IMR-90 (cell line): ENCODE results near the gene NUP210. TPM values are rescaled to one million over a fixed set of nuclear protein-coding genes. Genes with fewer than 3 reads are reported as not detected.

ENCODE experiments used
- ATAC-seq: fragments of 200-7000 bp; cut with Tn5 transposase; 2 replicates; pipeline ENCODE4 v1.9.1; 2020; ENCODE audit warnings: low read depth, mild to moderate bottlenecking, moderate library complexity
- BruUV-seq: library from RNA; stranded (reverse); fragments of 400-500 nt; replicated peaks from 2 replicates; lab custom pipeline; 2021; lab: Mats Ljungman, UMichigan
- CTCF ChIA-PET: fragments of 300-600 bp; formaldehyde crosslinking; extraction: SDS; loops from one replicate; lab custom pipeline; 2021; ENCODE audit warnings: antibody characterized with exemption; lab: Yijun Ruan, JAX
- POLR2A ChIA-PET: fragments of 300-600 bp; sonication (Branson Sonifier 250); formaldehyde crosslinking; loops from one replicate; lab custom pipeline; 2022; ENCODE audit warnings: antibody characterized with exemption; ENCODE audit not compliant: unreplicated experiment; lab: Charles Lee
- DNase-seq: peaks from one replicate; pipeline ENCODE4 v3.0.0; 2013
- H2AFZ ChIP-seq: replicated peaks from 2 replicates; pipeline ENCODE3; 2013; ENCODE audit warnings: low read length, mild to moderate bottlenecking; ENCODE audit not compliant: poor library complexity
- H2AK5ac ChIP-seq: 2 replicates; pipeline ENCODE4 v1.6.1; 2013; ENCODE audit warnings: low read depth, low read length, inconsistent platforms
- H2AK9ac ChIP-seq: replicated peaks from 2 replicates; pipeline ENCODE3; 2013; ENCODE audit warnings: mild to moderate bottlenecking, low read depth, low read length, moderate library complexity; ENCODE audit not compliant: poor library complexity
- H2BK120ac ChIP-seq: 2 replicates; pipeline ENCODE4 v1.6.1; 2013; ENCODE audit warnings: low read depth, low read length, inconsistent platforms
- H2BK15ac ChIP-seq: 3 replicates; pipeline ENCODE4 v1.6.1; 2013; ENCODE audit warnings: low read depth, low read length, inconsistent platforms
- H2BK20ac ChIP-seq: 2 replicates; pipeline ENCODE4 v1.6.1; 2013; ENCODE audit warnings: low read depth, mild to moderate bottlenecking, inconsistent platforms, low read length, moderate library complexity
- H2BK5ac ChIP-seq: 2 replicates; pipeline ENCODE4 v1.6.1; 2013; ENCODE audit warnings: mild to moderate bottlenecking, low read depth, low read length, inconsistent platforms; ENCODE audit not compliant: poor library complexity, severe bottlenecking
- H3K14ac ChIP-seq: replicated peaks from 2 replicates; pipeline ENCODE4 v1.6.1; 2013; ENCODE audit warnings: low read depth, low read length, inconsistent platforms
- H3K18ac ChIP-seq: 2 replicates; pipeline ENCODE4 v1.6.1; 2013; ENCODE audit warnings: low read depth, low read length, control low read depth
- H3K23ac ChIP-seq: 2 replicates; pipeline ENCODE4 v1.6.1; 2013; ENCODE audit warnings: low read depth, low read length, inconsistent platforms
- H3K27ac ChIP-seq: 2 replicates; pipeline ENCODE4 v1.5.1; 2013; ENCODE audit warnings: mild to moderate bottlenecking, control low read depth, low read length; ENCODE audit not compliant: insufficient read depth
- H3K27me3 ChIP-seq: 2 replicates; pipeline ENCODE4 v1.6.1; 2013; ENCODE audit warnings: low read length; ENCODE audit not compliant: control insufficient read depth, insufficient read depth
- H3K36me3 ChIP-seq: 2 replicates; pipeline ENCODE4 v1.6.1; 2013; ENCODE audit warnings: low read length, mixed read lengths; ENCODE audit not compliant: control insufficient read depth, insufficient read depth
- H3K4ac ChIP-seq: 2 replicates; pipeline ENCODE4 v1.6.1; 2013; ENCODE audit warnings: low read depth, low read length, inconsistent platforms
- H3K4me1 ChIP-seq: 2 replicates; pipeline ENCODE4 v1.6.1; 2013; ENCODE audit warnings: low read length, mixed read lengths; ENCODE audit not compliant: control insufficient read depth, insufficient read depth
- H3K4me2 ChIP-seq: 2 replicates; pipeline ENCODE4 v1.6.1; 2013; ENCODE audit warnings: low read depth, mild to moderate bottlenecking, control low read depth, low read length, moderate library complexity
- H3K4me3 ChIP-seq: 2 replicates; pipeline ENCODE4 v1.5.1; 2013; ENCODE audit warnings: low read depth, mild to moderate bottlenecking, control low read depth, low read length, moderate library complexity; ENCODE audit not compliant: insufficient read depth
- H3K56ac ChIP-seq: 2 replicates; pipeline ENCODE4 v1.6.1; 2013; ENCODE audit warnings: low read length, inconsistent platforms; ENCODE audit not compliant: insufficient read depth; ENCODE audit errors: extremely low read depth
- H3K79me1 ChIP-seq, 2 experiments: 2 replicates each; pipeline ENCODE4 v1.6.1; 2013; ENCODE audit warnings: low read length in 2 of 2, inconsistent platforms in 1 of 2, low read depth in 1 of 2
- H3K9ac ChIP-seq: 2 replicates; pipeline ENCODE4 v1.6.1; 2013; ENCODE audit warnings: low read depth, low read length, control low read depth
- H3K9me1 ChIP-seq: 2 replicates; pipeline ENCODE4 v1.6.1; 2013; ENCODE audit warnings: low read length, inconsistent platforms; ENCODE audit not compliant: insufficient read depth
- H3K9me3 ChIP-seq: 2 replicates; pipeline ENCODE4 v1.6.1; 2013; ENCODE audit warnings: low read length; ENCODE audit not compliant: control insufficient read depth, insufficient read depth
- H4K20me1 ChIP-seq: 2 replicates; pipeline ENCODE4 v1.6.1; 2013; ENCODE audit warnings: low read length, inconsistent platforms; ENCODE audit not compliant: insufficient read depth
- H4K5ac ChIP-seq: 2 replicates; pipeline ENCODE4 v1.6.1; 2013; ENCODE audit warnings: mild to moderate bottlenecking, low read depth, low read length, control low read depth
- H4K8ac ChIP-seq, 2 experiments: 2 replicates each; pipeline ENCODE4 v1.6.1; 2013; ENCODE audit warnings: low read depth in 2 of 2, low read length in 2 of 2, control low read depth in 1 of 2, inconsistent platforms in 1 of 2
- H4K91ac ChIP-seq: 2 replicates; pipeline ENCODE4 v1.6.1; 2013; ENCODE audit warnings: low read depth, low read length, inconsistent platforms; ENCODE audit not compliant: insufficient read depth
- BHLHE40 ChIP-seq: fragments of 150-350 bp; IDR thresholded peaks from 2 replicates; pipeline ENCODE4 v1.6.1; 2016; ENCODE audit warnings: mild to moderate bottlenecking, low read depth, low read length
- CEBPB ChIP-seq: IDR thresholded peaks from 2 replicates; pipeline ENCODE4 v1.6.1; 2012; ENCODE audit warnings: low read depth, low read length, improper control_type of control experiment
- CHD1 ChIP-seq: IDR thresholded peaks from 2 replicates; pipeline ENCODE4 v1.6.1; 2012; ENCODE audit warnings: low read depth, low read length, improper control_type of control experiment
- CTCF ChIP-seq: conservative IDR thresholded peaks from 2 replicates; pipeline ENCODE4 v1.5.1; 2012; ENCODE audit warnings: mild to moderate bottlenecking, low read depth, low read length, improper control_type of control experiment
- ELK1 ChIP-seq: fragments of 150-350 bp; IDR thresholded peaks from 2 replicates; pipeline ENCODE4 v1.6.1; 2016; ENCODE audit warnings: low read depth, mild to moderate bottlenecking, low read length, moderate library complexity, borderline replicate concordance
- FOS ChIP-seq: fragments of 150-350 bp; IDR thresholded peaks from 2 replicates; pipeline ENCODE4 v1.6.1; 2016; ENCODE audit warnings: low read depth, low read length
- MAFK ChIP-seq: IDR thresholded peaks from 2 replicates; pipeline ENCODE4 v1.6.1; 2012; ENCODE audit warnings: low read depth, low read length, improper control_type of control experiment
- MAZ ChIP-seq: IDR thresholded peaks from 2 replicates; pipeline ENCODE4 v1.6.1; 2012; ENCODE audit warnings: low read depth, mild to moderate bottlenecking, low read length, improper control_type of control experiment, moderate library complexity, borderline replicate concordance
- MXI1 ChIP-seq: IDR thresholded peaks from 2 replicates; pipeline ENCODE4 v1.6.1; 2012; ENCODE audit warnings: low read depth, mild to moderate bottlenecking, low read length, moderate library complexity, borderline replicate concordance
- NFE2L2 ChIP-seq: fragments of 150-350 bp; IDR thresholded peaks from 2 replicates; pipeline ENCODE4 v1.6.1; 2016; ENCODE audit warnings: low read depth, mild to moderate bottlenecking, low read length
- POLR2A ChIP-seq: IDR thresholded peaks from 2 replicates; pipeline ENCODE4 v1.6.1; 2012; ENCODE audit warnings: mild to moderate bottlenecking, low read depth, low read length
- RAD21 ChIP-seq: IDR thresholded peaks from 2 replicates; pipeline ENCODE4 v1.6.1; 2012; ENCODE audit warnings: low read length, improper control_type of control experiment
- RCOR1 ChIP-seq: IDR thresholded peaks from 2 replicates; pipeline ENCODE4 v1.6.1; 2012; ENCODE audit warnings: mild to moderate bottlenecking, low read length, improper control_type of control experiment; ENCODE audit not compliant: insufficient replicate concordance
- RFX5 ChIP-seq: IDR thresholded peaks from 2 replicates; pipeline ENCODE4 v1.8.0; 2012; ENCODE audit warnings: low read depth, mild to moderate bottlenecking, low read length, moderate library complexity
- SMC3 ChIP-seq: fragments of 150-350 bp; IDR thresholded peaks from 2 replicates; pipeline ENCODE4 v1.6.1; 2016; ENCODE audit warnings: low read depth, mild to moderate bottlenecking, antibody characterized with exemption, low read length, moderate library complexity
- WGBS, 2 experiments: methylation state at CpG; one replicate each; pipeline versions ENCODE4 v1.1.5 to v1.1.7; 2013; ENCODE audit warnings: missing lambda C conversion rate in 2 of 2; ENCODE audit not compliant: insufficient read length in 1 of 2; ENCODE audit errors: extremely low coverage in 2 of 2; 5-methylcytosine and 5-hydroxymethylcytosine counted together
- dilution Hi-C: fragments of 300-500 bp; cut with HindIII; formaldehyde crosslinking; loops from one replicate; pipeline ENCODE4 v1.14.3; 2018; ENCODE audit warnings: low sequenced_read_pairs; ENCODE audit not compliant: unreplicated experiment
- in situ Hi-C: fragments of 300-500 bp; cut with MboI; formaldehyde crosslinking; loops from 3 replicates; pipeline ENCODE4 v1.14.3; 2019; ENCODE audit warnings: low sequenced_read_pairs, inconsistent platforms, mixed read lengths
- intact Hi-C: fragments of 100-400 bp; cut with micrococcal nuclease; formaldehyde crosslinking; loops from 2 replicates; pipeline ENCODE4 v1.10.0; 2022
- polyA plus RNA-seq, 3 experiments: library from polyadenylated mRNA; depleted of rRNA; stranded (reverse); fragments of >200 nt; gene quantifications; 2 replicates each; pipeline ENCODE4 v1.2.3, GENCODE V29; 2012; ENCODE audit warnings: low replicate concordance in 1 of 3
- total RNA-seq: library from RNA; depleted of rRNA; stranded (reverse); fragments of >200 nt; gene quantifications from 2 replicates; pipeline ENCODE4 v1.2.3, GENCODE V29; 2012
- TF ChIP-seq, protein P1 (sequence below): fragments of 150-350 bp; IDR thresholded peaks from 2 replicates; pipeline ENCODE4 v1.6.1; 2017; ENCODE audit warnings: mild to moderate bottlenecking, antibody characterized with exemption, low read length, low read depth

The NUP210 gene
- total and polyA plus RNA-seq, 2 of the 4 experiments (the other 2 are of a cell fraction), result under 0.01 to 0.03 TPM

- Histone ChIP-seq H2BK120ac (no peak overlapping the region), H3K9me1 (no peaks in the 10 kb centered on the region), H4K91ac (no peak overlapping the region), H3K9me3 (no peaks in the 10 kb centered on the region), H3K4me2 (no peak overlapping the region), H3K18ac (no peak overlapping the region), H2AFZ (no peak overlapping the region), H3K9ac (no peak overlapping the region), H3K4me1 (no peaks in the 10 kb centered on the region), H4K5ac (no peak overlapping the region), H2AK5ac (no peak overlapping the region), H4K8ac (no peak overlapping the region), H2BK20ac (no peak overlapping the region), H2BK15ac (no peak overlapping the region), H4K20me1 (no peaks in the 10 kb centered on the region), H3K27ac (no peak overlapping the region), H3K14ac (no peak overlapping the region), H2AK9ac (no peak overlapping the region), H3K23ac (no peak overlapping the region), H3K27me3 (peaks cover 4% of the 10 kb centered on the region), H3K56ac (no peak overlapping the region), H3K36me3 (no peaks in the 10 kb centered on the region), H3K79me1 (no peaks in the 10 kb centered on the region), H3K4ac (no peak overlapping the region), H3K4me3 (no peak overlapping the region), H2BK5ac (no peak overlapping the region)
- TF ChIP-seq RCOR1 (no peak), CTCF (no peak), MAZ (no peak), RFX5 (no peak), NFE2L2 (no peak), CEBPB (no peak), FOS (no peak), CHD1 (no peak), ELK1 (no peak), MAFK (no peak), BHLHE40 (no peak), POLR2A (no peak), RAD21 (no peak), SMC3 (no peak), MXI1 (no peak)
- TF ChIP-seq, protein P1, sequence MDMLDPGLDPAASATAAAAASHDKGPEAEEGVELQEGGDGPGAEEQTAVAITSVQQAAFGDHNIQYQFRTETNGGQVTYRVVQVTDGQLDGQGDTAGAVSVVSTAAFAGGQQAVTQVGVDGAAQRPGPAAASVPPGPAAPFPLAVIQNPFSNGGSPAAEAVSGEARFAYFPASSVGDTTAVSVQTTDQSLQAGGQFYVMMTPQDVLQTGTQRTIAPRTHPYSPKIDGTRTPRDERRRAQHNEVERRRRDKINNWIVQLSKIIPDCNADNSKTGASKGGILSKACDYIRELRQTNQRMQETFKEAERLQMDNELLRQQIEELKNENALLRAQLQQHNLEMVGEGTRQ, result no peak
- POLR2A ChIA-PET, result no interaction called here
- ATAC-seq, result no peak
- intact Hi-C loops, result no loop called here
- no peak for DNase-seq
- dilution Hi-C loops, result no loop called here
- CTCF ChIA-PET, result interaction anchor here (0.6 kb wide), 1 partner anchor 200 kb away, joined by 3 read pairs; no protein-coding TSS in a partner anchor
- in situ Hi-C loops, result no loop called here
- WGBS, 2 experiments, result no CpG with 5 or more reads among the region's 4 CpGs
- no TSS peak for BruUV-seq
Observed at GRCh38 chr3:13440204-13440817, 20.2 kb upstream of the NUP210 start.
